Ovary (tissue), 9 donors: ENCODE results near the gene INTS4. TPM values are rescaled to one million over a fixed set of nuclear protein-coding genes. Genes with fewer than 3 reads are reported as not detected.
"Not testable (repeated sequence)": the region's sequence is repeated elsewhere in the genome, so short reads cannot be mapped to it uniquely, and the experiment has no call there.

ENCODE experiments used
- DNase-seq, 5 donors: peaks; one replicate each; pipeline ENCODE4 v3.0.0-alpha.2; 2019 to 2020
- H3K27ac ChIP-seq, 2 donors: fragments of 200-600 bp; one replicate each; pipeline versions ENCODE4 v1.5.1 to v1.8.0; 2019 to 2022
- H3K27me3 ChIP-seq: fragments of 200-600 bp; one replicate; pipeline ENCODE4 v1.8.0; 2022
- H3K36me3 ChIP-seq: fragments of 200-600 bp; sonication (generic); one replicate; pipeline ENCODE4 v1.5.1; 2019
- H3K4me1 ChIP-seq: one replicate; pipeline ENCODE4 v1.8.1; 2013; ENCODE audit warnings: mild to moderate bottlenecking, moderate library complexity; ENCODE audit not compliant: insufficient read depth
- H3K4me3 ChIP-seq: fragments of 200-600 bp; sonication (generic); one replicate; pipeline ENCODE4 v1.5.1; 2017
- H3K9me3 ChIP-seq, 2 donors: fragments of 200-600 bp in 1 of 2; sonication (generic) in 1 of 2; one replicate each; pipeline versions ENCODE4 v1.5.1 to v1.8.1; 2013 to 2019; ENCODE audit warnings: mild to moderate bottlenecking in 1 of 2, moderate library complexity in 1 of 2
- EP300 ChIP-seq: sonication (generic); formaldehyde crosslinking; IDR thresholded peaks from one replicate; pipeline ENCODE4 v1.6.1; 2017; ENCODE audit warnings: antibody characterized with exemption
- POLR2A ChIP-seq: fragments of 450-650 bp; IDR thresholded peaks from one replicate; pipeline ENCODE4 v1.6.1; 2017; ENCODE audit warnings: antibody characterized with exemption, mild to moderate bottlenecking, moderate library complexity
- WGBS, 3 donors: extraction: QIAGEN DNeasy Blood & Tissue Kit in 1 of 3; methylation state at CpG; one replicate each; pipeline versions ENCODE4 v1.1.5 to v1.1.7; 2013 to 2017; 5-methylcytosine and 5-hydroxymethylcytosine counted together
- intact Hi-C, 4 donors: fragments of 100-400 bp; cut with DNase I; formaldehyde crosslinking; loops; one replicate each; pipeline versions ENCODE4 v1.11.0 to v1.15.1; 2022 to 2023
- polyA plus RNA-seq, 2 donors: library from polyadenylated mRNA; stranded (reverse); fragments of 200-250 nt in 1 of 2; fragments of 350-450 nt in 1 of 2; fragmentation: Illumina TruSeq in 1 of 2; extraction: RNeasy Lipid Tissue Mini Kit (QIAGEN cat#74804) in 1 of 2; gene quantifications; one replicate each; pipeline ENCODE4 v1.2.3, GENCODE V29; 2013 to 2014
- total RNA-seq, 7 donors: library from RNA; depleted of rRNA in 2 of 7; stranded (reverse); fragments of >200 nt in 2 of 7; fragmentation: NEBNext Ultra II Directional in 3 of 7; extraction: Animal tissue kit (Norgen Biotek cat#: 25700) in 3 of 7; gene quantifications; one replicate each; pipeline versions ENCODE4 v1.1.0 to v1.2.4, GENCODE V29; 2016 to 2023
- TF ChIP-seq, protein P1 (sequence below), 3 donors: fragments of 450-650 bp in 2 of 3; fragments of 200-600 bp in 1 of 3; IDR thresholded peaks; one replicate each; pipeline versions ENCODE4 v1.5.1 to v1.8.0; 2016 to 2022; ENCODE audit warnings: antibody characterized with exemption in 3 of 3, mild to moderate bottlenecking in 1 of 3
- donor health status: DM: no; HTN: no; CAD: no; lungs with moderate emphysema.
- donor health status: DM: no; HTN: no; CAD: no.
- donor health status: Bipolar disorder and iron deficiency.
- donor health status: DM: yes; HTN: yes; CAD: no.
- donor health status: DM: no; HTN: no; CAD: no.
- donor health status: DM: yes; HTN: yes; CAD: no.

Gene INTS4
- total and polyA plus RNA-seq, 9 donors, result 15.7 to 37.7 (median 29.7) TPM

DNA sequence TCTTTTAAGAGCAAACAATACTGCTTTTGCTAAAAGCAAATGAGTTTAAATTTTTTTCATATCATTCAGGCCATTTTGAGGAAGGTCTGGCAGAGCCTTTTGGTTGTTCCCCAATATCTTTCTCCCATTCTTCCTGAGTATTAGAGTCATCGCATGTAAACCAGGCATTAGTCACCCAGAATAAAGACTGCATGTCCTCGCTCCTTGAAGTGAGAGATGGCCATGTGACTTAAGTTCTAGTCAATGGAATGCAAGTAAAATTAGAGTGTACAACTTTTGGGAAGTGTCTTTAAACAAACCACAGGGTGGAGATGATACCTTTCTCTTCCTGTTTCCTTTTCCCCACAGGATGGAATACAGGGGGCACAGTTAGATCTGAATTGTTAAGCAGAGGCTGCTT, 76.8 kb downstream of the INTS4 start:
- 67 to 100% methylated on average over 1 of the region's 2 CpGs; no CpG with 5 or more reads in 1 of the 3 donors for WGBS, 3 donors
- H3K4me3 ChIP-seq, H3K36me3 ChIP-seq, H3K27ac ChIP-seq, H3K4me1 ChIP-seq, H3K27me3 ChIP-seq, intact Hi-C loops, H3K9me3 ChIP-seq, DNase-seq: not testable (repeated sequence)

DNA sequence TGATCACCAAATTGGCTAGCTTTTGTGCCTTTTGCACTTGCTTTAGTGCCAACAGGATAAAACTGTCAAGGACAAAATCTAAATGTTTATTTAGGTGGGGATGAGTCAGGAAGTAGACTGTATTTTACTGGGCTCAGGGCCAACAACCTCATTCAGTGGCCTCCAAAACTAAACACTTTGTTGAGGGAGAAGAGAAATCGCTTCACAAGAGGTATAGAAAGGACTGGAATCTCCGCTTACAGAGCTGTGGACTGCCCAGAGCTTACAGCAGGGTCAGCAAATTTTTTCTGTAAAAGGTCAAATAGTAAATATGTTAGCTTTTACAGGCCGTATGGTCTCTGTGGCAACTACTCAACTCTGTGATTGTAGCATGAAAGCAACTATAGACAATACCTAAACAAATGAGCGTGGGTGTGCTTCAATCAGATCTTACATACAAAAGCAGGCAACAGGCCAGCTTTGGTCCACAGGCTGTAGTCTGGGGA, 80.1 kb downstream of the INTS4 start:
- intact Hi-C loops, H3K4me3 ChIP-seq, H3K27ac ChIP-seq, H3K27me3 ChIP-seq, H3K9me3 ChIP-seq, H3K4me1 ChIP-seq, H3K36me3 ChIP-seq: not testable (repeated sequence)
- peak in 3 of 5 donors; percentile 37 to 42 (median 40) for DNase-seq
- 17 to 36% (median 26%) methylated on average over 4 of the region's 4 CpGs for WGBS, 3 donors

DNA sequence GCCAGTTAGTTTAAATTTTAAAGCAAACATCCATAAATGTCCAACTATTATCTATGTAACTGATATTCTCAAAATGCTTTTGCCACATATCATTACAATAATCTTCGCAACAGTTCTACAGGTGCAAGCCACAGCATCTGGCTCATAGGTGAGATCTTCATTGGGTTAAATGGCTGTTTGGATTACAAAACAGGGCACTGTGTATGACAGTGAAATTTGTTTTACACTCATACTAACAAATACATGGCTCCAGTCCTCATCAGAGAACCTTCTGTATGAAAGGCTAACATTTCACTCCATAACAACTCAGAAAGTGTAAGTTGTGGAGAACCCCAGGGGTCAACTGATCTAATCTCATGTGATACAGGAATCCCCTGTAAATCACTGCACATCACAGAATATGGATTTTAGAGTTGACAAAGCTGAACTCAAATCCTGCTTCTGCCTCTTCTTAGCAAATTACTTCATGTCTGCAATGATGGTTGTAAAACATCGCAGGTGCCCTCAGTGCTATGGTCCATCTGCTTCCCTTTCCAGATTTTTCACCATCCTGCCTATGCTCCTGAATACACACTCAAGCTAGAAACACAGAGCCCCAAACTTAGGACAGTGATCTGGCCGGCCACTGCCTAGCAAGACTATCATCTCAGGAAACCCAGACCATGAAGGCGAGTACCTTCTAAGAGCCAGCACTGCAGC, 80.7 kb downstream of the INTS4 start:
- H3K4me3 ChIP-seq, H3K27me3 ChIP-seq, H3K27ac ChIP-seq, H3K36me3 ChIP-seq, H3K9me3 ChIP-seq, intact Hi-C loops, H3K4me1 ChIP-seq: not testable (repeated sequence)
- 38 to 47% (median 42%) methylated on average over 4 of the region's 4 CpGs for WGBS, 3 donors
- DNase-seq, result peak in 1 of 5 donors; percentile 11

DNA sequence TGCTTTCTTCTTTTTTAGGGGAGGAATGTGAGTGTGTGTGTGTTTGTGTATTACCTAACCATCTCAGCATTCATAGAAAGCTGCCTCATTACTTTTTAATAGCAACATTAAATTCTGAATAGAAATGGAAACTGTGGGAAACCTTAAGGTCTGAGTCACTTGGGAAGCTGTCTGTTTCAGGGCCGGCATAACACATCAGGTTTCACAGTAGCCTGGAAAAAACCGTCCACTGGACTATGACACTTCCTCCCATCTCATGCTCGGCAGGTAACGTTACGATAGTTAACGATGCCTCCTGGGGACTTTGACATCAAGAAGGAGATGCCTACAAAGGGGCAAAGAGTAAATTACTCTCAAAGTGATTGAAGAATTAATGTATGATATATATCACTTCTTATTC, 83.6 kb downstream of the INTS4 start:
- WGBS, 3 donors, result 86 to 94% (median 88%) methylated on average over 6 of the region's 6 CpGs
- H3K4me1 ChIP-seq, DNase-seq, intact Hi-C loops, H3K4me3 ChIP-seq, H3K27ac ChIP-seq, H3K27me3 ChIP-seq, H3K36me3 ChIP-seq, H3K9me3 ChIP-seq: not testable (repeated sequence)

DNA sequence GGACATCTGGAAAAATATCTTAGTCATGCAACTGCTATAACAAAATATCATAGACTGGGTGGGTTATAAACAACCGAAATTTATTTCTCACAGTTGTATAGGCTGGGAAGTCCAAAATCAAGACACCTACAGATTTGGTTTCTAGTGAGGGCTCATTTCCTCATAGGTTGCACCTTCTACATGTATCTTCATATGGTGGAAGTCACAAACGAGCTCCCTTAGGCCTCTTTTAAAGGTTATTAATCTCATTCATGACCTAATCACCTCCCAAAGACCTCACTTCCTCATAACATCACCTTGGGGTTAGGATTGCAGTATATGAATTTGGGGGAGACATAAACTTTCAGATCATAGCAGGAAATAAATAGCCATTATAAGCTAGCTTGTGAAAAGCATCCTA, 85.2 kb downstream of the INTS4 start:
- Histone ChIP-seq H3K36me3 (no peaks in the 10 kb centered on the region), H3K4me1 (peaks cover 2% of the 10 kb centered on the region), H3K27ac (no peak overlapping the region), H3K4me3 (no peak overlapping the region), H3K9me3 (no peaks in the 10 kb centered on the region), H3K27me3 (no peaks in the 10 kb centered on the region)
- intact Hi-C loops, result no loop called here
- 90 to 94% (median 91%) methylated on average over 2 of the region's 2 CpGs for WGBS, 3 donors
- TF ChIP-seq EP300 (no peak), POLR2A (no peak)
- TF ChIP-seq, protein P1, sequence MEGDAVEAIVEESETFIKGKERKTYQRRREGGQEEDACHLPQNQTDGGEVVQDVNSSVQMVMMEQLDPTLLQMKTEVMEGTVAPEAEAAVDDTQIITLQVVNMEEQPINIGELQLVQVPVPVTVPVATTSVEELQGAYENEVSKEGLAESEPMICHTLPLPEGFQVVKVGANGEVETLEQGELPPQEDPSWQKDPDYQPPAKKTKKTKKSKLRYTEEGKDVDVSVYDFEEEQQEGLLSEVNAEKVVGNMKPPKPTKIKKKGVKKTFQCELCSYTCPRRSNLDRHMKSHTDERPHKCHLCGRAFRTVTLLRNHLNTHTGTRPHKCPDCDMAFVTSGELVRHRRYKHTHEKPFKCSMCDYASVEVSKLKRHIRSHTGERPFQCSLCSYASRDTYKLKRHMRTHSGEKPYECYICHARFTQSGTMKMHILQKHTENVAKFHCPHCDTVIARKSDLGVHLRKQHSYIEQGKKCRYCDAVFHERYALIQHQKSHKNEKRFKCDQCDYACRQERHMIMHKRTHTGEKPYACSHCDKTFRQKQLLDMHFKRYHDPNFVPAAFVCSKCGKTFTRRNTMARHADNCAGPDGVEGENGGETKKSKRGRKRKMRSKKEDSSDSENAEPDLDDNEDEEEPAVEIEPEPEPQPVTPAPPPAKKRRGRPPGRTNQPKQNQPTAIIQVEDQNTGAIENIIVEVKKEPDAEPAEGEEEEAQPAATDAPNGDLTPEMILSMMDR (IDR thresholded peaks at IDR 0.05), result no peak
- DNase-seq, result no peak

DNA sequence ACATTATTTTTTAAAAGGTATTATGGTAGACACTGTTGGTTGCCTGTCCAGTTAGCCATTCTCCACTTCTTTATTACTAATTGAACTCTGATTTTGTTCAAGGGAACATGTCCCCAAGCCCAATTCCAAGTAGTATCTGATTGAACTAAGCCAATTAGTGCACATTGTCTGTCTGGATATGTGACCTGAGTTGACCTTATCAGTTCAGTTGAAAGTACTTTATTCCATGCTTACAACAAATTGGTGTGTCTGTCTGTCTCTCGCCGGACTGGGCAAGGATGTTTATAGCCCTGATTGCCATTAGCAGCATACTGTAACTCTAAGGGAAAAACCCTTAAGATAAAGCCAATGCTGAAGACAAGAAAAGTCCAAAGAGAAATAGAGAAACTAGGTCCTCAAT, 85.6 kb downstream of the INTS4 start:
- WGBS, 3 donors, result 88 to 94% (median 91%) methylated on average over 2 of the region's 2 CpGs
- no peaks in the 10 kb centered on the region for H3K27me3 ChIP-seq
- intact Hi-C loops, result no loop called here
- H3K4me1 ChIP-seq, result no peaks in the 10 kb centered on the region
- no peaks in the 10 kb centered on the region for H3K9me3 ChIP-seq
- no peaks in the 10 kb centered on the region for H3K36me3 ChIP-seq
- TF ChIP-seq POLR2A, result no peak
- TF ChIP-seq, protein P1 (IDR thresholded peaks at IDR 0.05), result no peak
- TF ChIP-seq EP300, result no peak
- no peak for DNase-seq
- no peak overlapping the region for H3K4me3 ChIP-seq
- no peak overlapping the region for H3K27ac ChIP-seq

DNA sequence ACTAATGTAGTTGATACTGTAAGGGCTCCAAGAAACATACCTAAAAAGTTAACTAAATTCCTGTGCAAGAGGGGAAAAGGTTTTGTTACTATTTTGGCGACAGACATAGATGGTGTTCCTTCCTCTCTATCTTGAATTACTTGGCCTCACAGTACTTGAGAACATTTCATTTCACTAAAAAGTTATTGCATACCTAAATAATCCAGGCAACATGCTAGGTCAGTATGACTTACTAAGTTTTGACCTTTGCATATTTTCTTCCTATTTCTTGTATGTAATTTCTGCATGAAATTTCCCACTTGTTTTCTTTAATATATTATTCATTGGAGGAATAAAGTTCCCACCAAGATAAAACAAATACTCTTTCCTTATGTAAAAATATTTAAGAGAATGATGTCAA, 99.5 kb downstream of the INTS4 start:
- DNase-seq, H3K27ac ChIP-seq, intact Hi-C loops, H3K4me1 ChIP-seq, H3K27me3 ChIP-seq, H3K36me3 ChIP-seq, H3K4me3 ChIP-seq, H3K9me3 ChIP-seq: not testable (repeated sequence)
- 9 to 17% (median 17%) methylated on average over 1 of the region's 1 CpG for WGBS, 3 donors

DNA sequence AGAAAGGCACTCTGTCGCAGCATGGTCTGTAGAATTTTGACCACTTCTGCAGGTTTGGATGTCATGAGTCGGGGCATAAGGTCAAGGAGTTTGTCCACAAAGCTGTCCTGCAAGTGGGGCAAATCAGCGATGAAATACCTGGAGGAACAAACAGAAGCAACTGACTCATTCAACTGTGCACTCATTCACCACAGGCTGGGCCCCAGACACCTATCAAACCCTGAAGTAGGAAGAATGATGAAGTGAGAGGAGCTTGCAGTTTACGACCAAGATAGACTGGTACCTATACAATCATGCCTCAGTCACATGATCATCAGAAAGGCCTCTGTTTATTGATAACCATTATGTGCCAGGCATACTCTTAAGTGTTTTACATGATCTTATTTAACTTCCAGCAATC, 102.8 kb downstream of the INTS4 start:
- H3K36me3 ChIP-seq, H3K27ac ChIP-seq, H3K27me3 ChIP-seq, intact Hi-C loops, H3K9me3 ChIP-seq, H3K4me3 ChIP-seq, DNase-seq, H3K4me1 ChIP-seq: not testable (repeated sequence)
- 93 to 97% (median 94%) methylated on average over 2 to 4 of the region's 4 CpGs for WGBS, 3 donors

DNA sequence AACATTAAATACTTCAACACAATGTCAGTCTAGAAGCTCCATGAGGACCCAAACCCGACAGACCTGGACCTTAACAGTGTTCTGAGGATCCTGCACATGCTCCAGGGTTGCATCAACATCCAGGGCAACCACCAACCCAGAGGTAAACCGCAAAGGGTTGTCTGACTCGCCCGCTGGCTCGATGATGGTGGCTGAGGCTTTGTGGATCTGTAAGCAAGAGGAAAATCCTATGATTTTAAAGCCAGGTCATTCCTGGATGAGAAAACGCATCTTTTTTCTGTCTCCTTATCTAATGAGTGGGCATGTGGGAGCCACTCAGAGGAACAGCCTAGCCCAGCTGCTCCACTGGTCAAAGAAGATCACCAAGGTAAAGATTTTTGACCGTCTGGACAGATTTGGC, 103.2 kb downstream of the INTS4 start:
- intact Hi-C loops, H3K27ac ChIP-seq, H3K4me3 ChIP-seq, H3K4me1 ChIP-seq, DNase-seq, H3K36me3 ChIP-seq, H3K9me3 ChIP-seq, H3K27me3 ChIP-seq: not testable (repeated sequence)
- WGBS, 3 donors, result 86 to 91% (median 89%) methylated on average over 7 of the region's 7 CpGs

DNA sequence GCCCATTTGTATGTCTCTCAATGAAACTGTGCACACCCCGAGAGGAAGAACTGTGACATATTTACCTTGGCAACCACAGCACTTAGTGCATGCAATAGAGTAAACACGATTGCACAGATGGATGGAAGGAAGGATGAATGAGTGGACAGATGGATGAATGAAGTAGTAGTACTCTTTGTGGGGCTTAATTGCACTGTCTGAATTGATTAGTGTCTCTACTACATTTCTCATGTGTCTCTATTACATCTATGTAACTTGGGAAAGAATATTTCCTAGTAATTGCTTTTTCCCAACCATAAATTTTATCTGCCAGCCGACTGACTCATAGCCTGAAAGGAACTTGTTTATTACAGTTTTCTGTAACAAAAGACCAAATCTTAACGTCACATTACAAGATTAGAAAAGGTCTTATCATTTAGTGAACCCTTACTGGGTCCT, 103.8 kb downstream of the INTS4 start:
- H3K27me3 ChIP-seq, H3K9me3 ChIP-seq, H3K4me3 ChIP-seq, H3K36me3 ChIP-seq, intact Hi-C loops, H3K4me1 ChIP-seq, H3K27ac ChIP-seq, DNase-seq: not testable (repeated sequence)
- 28 to 42% (median 28%) methylated on average over 4 of the region's 4 CpGs for WGBS, 3 donors
